ENCODE measurements around the gene TNFAIP8L3.

Gene TNFAIP8L3

GRCh38 chr15:51077221-51078153 is 17.2 kb downstream of the TNFAIP8L3 start:
- no peak overlapping the region for H3K4me3 ChIP-seq (ENCODE audit: low read length)
- H2AFZ ChIP-seq (ENCODE audit: low read depth, low read length): no peak overlapping the region
- no peaks in the 10 kb centered on the region for H3K36me3 ChIP-seq (ENCODE audit: insufficient read depth, low read length)
- no peaks in the 10 kb centered on the region for H3K27me3 ChIP-seq (ENCODE audit: insufficient read depth, low read length)
- H3K9me3 ChIP-seq (ENCODE audit: low read length): no peaks in the 10 kb centered on the region
- no peaks in the 10 kb centered on the region for H3K4me1 ChIP-seq (ENCODE audit: insufficient read depth, low read length)

GRCh38 chr15:51076524-51077220 is 18.0 kb downstream of the TNFAIP8L3 start:
- no peaks in the 10 kb centered on the region for H3K27me3 ChIP-seq (ENCODE audit: insufficient read depth, low read length)
- H3K4me3 ChIP-seq (ENCODE audit: low read length): no peak overlapping the region
- no peaks in the 10 kb centered on the region for H3K4me1 ChIP-seq (ENCODE audit: insufficient read depth, low read length)
- no peak overlapping the region for H2AFZ ChIP-seq (ENCODE audit: low read depth, low read length)
- no peaks in the 10 kb centered on the region for H3K9me3 ChIP-seq (ENCODE audit: low read length)
- H3K36me3 ChIP-seq (ENCODE audit: insufficient read depth, low read length): no peaks in the 10 kb centered on the region

- Histone ChIP-seq H3K27me3 (ENCODE audit: insufficient read depth, low read length) (no peaks in the 10 kb centered on the region), H3K9me3 (ENCODE audit: low read length) (no peaks in the 10 kb centered on the region), H2AFZ (ENCODE audit: low read depth, low read length) (no peak overlapping the region), H3K4me3 (ENCODE audit: low read length) (no peak overlapping the region), H3K4me1 (ENCODE audit: insufficient read depth, low read length) (no peaks in the 10 kb centered on the region), H3K36me3 (ENCODE audit: insufficient read depth, low read length) (no peaks in the 10 kb centered on the region)
Measured at GRCh38 chr15:51075826-51076523, 18.7 kb downstream of the TNFAIP8L3 start.

GRCh38 chr15:51075364-51075763 is 19.3 kb downstream of the TNFAIP8L3 start:
- Histone ChIP-seq H3K36me3 (ENCODE audit: insufficient read depth, low read length) (no peaks in the 10 kb centered on the region), H3K27me3 (ENCODE audit: insufficient read depth, low read length) (no peaks in the 10 kb centered on the region), H3K9me3 (ENCODE audit: low read length) (no peaks in the 10 kb centered on the region), H2AFZ (ENCODE audit: low read depth, low read length) (no peak overlapping the region), H3K4me3 (ENCODE audit: low read length) (no peak overlapping the region), H3K4me1 (ENCODE audit: insufficient read depth, low read length) (no peaks in the 10 kb centered on the region)

GRCh38 chr15:51074926-51075325 is 19.8 kb downstream of the TNFAIP8L3 start:
- H3K4me3 ChIP-seq (ENCODE audit: low read length): no peak overlapping the region
- no peaks in the 10 kb centered on the region for H3K27me3 ChIP-seq (ENCODE audit: insufficient read depth, low read length)
- no peaks in the 10 kb centered on the region for H3K4me1 ChIP-seq (ENCODE audit: insufficient read depth, low read length)
- H3K36me3 ChIP-seq (ENCODE audit: insufficient read depth, low read length): no peaks in the 10 kb centered on the region
- H3K9me3 ChIP-seq (ENCODE audit: low read length): no peaks in the 10 kb centered on the region
- no peak overlapping the region for H2AFZ ChIP-seq (ENCODE audit: low read depth, low read length)

- no peaks in the 10 kb centered on the region for H3K27me3 ChIP-seq (ENCODE audit: insufficient read depth, low read length)
- H3K36me3 ChIP-seq (ENCODE audit: insufficient read depth, low read length): no peaks in the 10 kb centered on the region
- no peaks in the 10 kb centered on the region for H3K9me3 ChIP-seq (ENCODE audit: low read length)
- no peak overlapping the region for H2AFZ ChIP-seq (ENCODE audit: low read depth, low read length)
- H3K4me1 ChIP-seq (ENCODE audit: insufficient read depth, low read length): no peaks in the 10 kb centered on the region
- no peak overlapping the region for H3K4me3 ChIP-seq (ENCODE audit: low read length)
Measured at GRCh38 chr15:51071578-51071977, 23.1 kb downstream of the TNFAIP8L3 start.

GRCh38 chr15:51069983-51070382 is 24.7 kb downstream of the TNFAIP8L3 start:
- Histone ChIP-seq H3K4me3 (ENCODE audit: low read length) (no peak overlapping the region), H3K27me3 (ENCODE audit: insufficient read depth, low read length) (no peaks in the 10 kb centered on the region), H2AFZ (ENCODE audit: low read depth, low read length) (no peak overlapping the region), H3K4me1 (ENCODE audit: insufficient read depth, low read length) (no peaks in the 10 kb centered on the region), H3K36me3 (ENCODE audit: insufficient read depth, low read length) (no peaks in the 10 kb centered on the region), H3K9me3 (ENCODE audit: low read length) (no peaks in the 10 kb centered on the region)

- Histone ChIP-seq H3K27me3 (ENCODE audit: insufficient read depth, low read length) (no peaks in the 10 kb centered on the region), H3K36me3 (ENCODE audit: insufficient read depth, low read length) (no peaks in the 10 kb centered on the region)
Measured at GRCh38 chr15:51067510-51067909, 27.2 kb downstream of the TNFAIP8L3 start.

GRCh38 chr15:51065781-51066180 is 28.9 kb downstream of the TNFAIP8L3 start:
- H3K36me3 ChIP-seq (ENCODE audit: insufficient read depth, low read length): no peaks in the 10 kb centered on the region
- H3K4me3 ChIP-seq (ENCODE audit: low read length): no peak overlapping the region
- H3K4me1 ChIP-seq (ENCODE audit: insufficient read depth, low read length): no peaks in the 10 kb centered on the region
- H3K9me3 ChIP-seq (ENCODE audit: low read length): no peaks in the 10 kb centered on the region
- H2AFZ ChIP-seq (ENCODE audit: low read depth, low read length): no peak overlapping the region
- H3K27me3 ChIP-seq (ENCODE audit: insufficient read depth, low read length): no peaks in the 10 kb centered on the region

More at GRCh38 chr15:51067510-51067909, 27.2 kb downstream of the TNFAIP8L3 start:
- Histone ChIP-seq H3K9me3 (ENCODE audit: low read length) (no peaks in the 10 kb centered on the region), H2AFZ (ENCODE audit: low read depth, low read length) (no peak overlapping the region), H3K4me3 (ENCODE audit: low read length) (no peak overlapping the region), H3K4me1 (ENCODE audit: insufficient read depth, low read length) (no peaks in the 10 kb centered on the region)

GRCh38 chr15:51065261-51065660 is 29.4 kb downstream of the TNFAIP8L3 start:
- H3K4me1 ChIP-seq (ENCODE audit: insufficient read depth, low read length): peaks cover 3% of the 10 kb centered on the region
- no peak overlapping the region for H3K4me3 ChIP-seq (ENCODE audit: low read length)
- no peaks in the 10 kb centered on the region for H3K36me3 ChIP-seq (ENCODE audit: insufficient read depth, low read length)
- H3K27me3 ChIP-seq (ENCODE audit: insufficient read depth, low read length): no peaks in the 10 kb centered on the region
- no peak overlapping the region for H2AFZ ChIP-seq (ENCODE audit: low read depth, low read length)
- H3K9me3 ChIP-seq (ENCODE audit: low read length): no peaks in the 10 kb centered on the region

GRCh38 chr15:51062736-51063135 is 32.0 kb downstream of the TNFAIP8L3 start:
- Histone ChIP-seq H3K4me1 (ENCODE audit: insufficient read depth, low read length) (peaks cover 12% of the 10 kb centered on the region), H3K27me3 (ENCODE audit: insufficient read depth, low read length) (no peaks in the 10 kb centered on the region), H3K4me3 (ENCODE audit: low read length) (no peak overlapping the region), H3K9me3 (ENCODE audit: low read length) (peaks cover 2% of the 10 kb centered on the region), H2AFZ (ENCODE audit: low read depth, low read length) (no peak overlapping the region), H3K36me3 (ENCODE audit: insufficient read depth, low read length) (no peaks in the 10 kb centered on the region)

GRCh38 chr15:51060030-51060673 is 34.6 kb downstream of the TNFAIP8L3 start:
- Histone ChIP-seq H3K4me3 (ENCODE audit: low read length) (no peak overlapping the region), H3K36me3 (ENCODE audit: insufficient read depth, low read length) (no peaks in the 10 kb centered on the region)

More at GRCh38 chr15:51060030-51060673, 34.6 kb downstream of the TNFAIP8L3 start:
- H2AFZ ChIP-seq (ENCODE audit: low read depth, low read length): no peak overlapping the region
- no peaks in the 10 kb centered on the region for H3K27me3 ChIP-seq (ENCODE audit: insufficient read depth, low read length)
- H3K4me1 ChIP-seq (ENCODE audit: insufficient read depth, low read length): peaks cover 12% of the 10 kb centered on the region
- H3K9me3 ChIP-seq (ENCODE audit: low read length): peaks cover 2% of the 10 kb centered on the region

Data from neuron (in vitro differentiated cells).